Left cardiac atrium (tissue), 4 donors: ENCODE data around the gene IRF2. TPM values are rescaled to one million over a fixed set of nuclear protein-coding genes. Genes with fewer than 3 reads are reported as not detected.
"Not testable (repeated sequence)": the region's sequence is repeated elsewhere in the genome, so short reads cannot be mapped to it uniquely, and the experiment has no call there.

Experiments
- ATAC-seq, 2 donors: fragments of 200-7000 bp; cut with Tn5 transposase; one replicate each; pipeline ENCODE4 v1.9.1; 2020; ENCODE audit warnings: mild to moderate bottlenecking in 2 of 2, moderate library complexity in 2 of 2
- DNase-seq: peaks from one replicate; pipeline ENCODE4 v3.0.0-alpha.2; 2020
- intact Hi-C, 2 donors: fragments of 100-400 bp; cut with DNase I; formaldehyde crosslinking; loops; one replicate each; pipeline versions ENCODE4 v1.14.1 to v1.15.1; 2022 to 2023
- total RNA-seq, 2 donors: library from RNA; stranded (reverse); fragmentation: NEBNext Ultra II Directional; extraction: Animal tissue kit (Norgen Biotek cat#: 25700); gene quantifications; one replicate each; pipeline ENCODE4 v1.2.1, GENCODE V29; 2021
- donor health status: DM: no; HTN: yes; CAD: no.
- donor health status: DM: no; HTN: yes; CAD: no; lungs with severe emphysema.
- donor health status: DM: yes; HTN: yes; CAD: no.
- donor health status: Dilated cardiomyopathy.

IRF2 gene
- total RNA-seq, 2 donors from 2014 or later = 27.1 to 30.0 TPM

- intact Hi-C loops = loop anchor here (2.0 to 10.0 kb wide), 4 partner anchors 38 to 152 kb away; no protein-coding TSS in a partner anchor
- DNase-seq = no peak
- no peak for ATAC-seq
Observed at GRCh38 chr4:184384810-184385557, 89.4 kb downstream of the IRF2 start.

DNA sequence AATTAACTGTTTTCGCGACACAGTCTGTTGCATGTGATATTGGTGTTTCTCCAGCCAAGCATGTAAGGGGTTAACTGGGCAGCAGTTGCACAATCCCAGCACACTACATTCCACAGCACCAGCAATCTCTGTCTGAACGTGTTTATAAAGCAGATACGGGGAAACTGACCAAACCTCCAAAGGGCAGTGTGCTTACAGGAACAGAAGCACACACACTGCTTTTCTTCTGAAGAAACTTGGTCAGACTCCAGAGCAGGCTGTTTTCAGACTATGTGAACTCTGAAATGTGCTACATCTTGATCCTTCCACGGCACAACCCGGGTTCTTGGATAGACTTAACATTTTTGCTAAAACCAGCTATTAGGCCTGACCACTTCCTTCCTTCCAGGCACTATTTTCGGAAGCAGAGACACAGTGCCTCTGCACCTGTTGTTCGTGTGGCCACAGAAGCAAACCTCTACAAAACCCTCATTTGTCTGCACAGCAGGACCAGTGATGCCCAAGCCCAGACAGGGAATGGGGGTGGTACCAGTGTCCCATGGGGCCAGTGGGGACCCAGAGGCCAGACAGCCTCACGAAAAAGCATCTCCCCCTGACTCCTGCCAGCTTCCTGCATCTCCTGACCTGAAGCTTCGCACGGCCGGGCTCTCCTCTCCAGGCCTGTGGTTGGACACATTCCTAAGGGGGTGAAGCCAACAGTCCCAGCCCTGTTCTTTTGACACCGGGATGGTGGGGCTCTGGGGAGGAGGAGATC lies 90.1 kb downstream of the IRF2 start:
- peak; percentile 73 to 81 for ATAC-seq
- peak; percentile 61 for DNase-seq
- intact Hi-C loops = loop anchor here (2.0 to 10.0 kb wide), 3 partner anchors 89 to 153 kb away; no protein-coding TSS in a partner anchor

GRCh38 chr4:184383497-184384055 lies 90.8 kb downstream of the IRF2 start:
- no peak for DNase-seq
- intact Hi-C loops = loop anchor here (2.0 to 10.0 kb wide), 3 partner anchors 89 to 154 kb away; no protein-coding TSS in a partner anchor
- peak; percentile 21 to 84 for ATAC-seq

DNA sequence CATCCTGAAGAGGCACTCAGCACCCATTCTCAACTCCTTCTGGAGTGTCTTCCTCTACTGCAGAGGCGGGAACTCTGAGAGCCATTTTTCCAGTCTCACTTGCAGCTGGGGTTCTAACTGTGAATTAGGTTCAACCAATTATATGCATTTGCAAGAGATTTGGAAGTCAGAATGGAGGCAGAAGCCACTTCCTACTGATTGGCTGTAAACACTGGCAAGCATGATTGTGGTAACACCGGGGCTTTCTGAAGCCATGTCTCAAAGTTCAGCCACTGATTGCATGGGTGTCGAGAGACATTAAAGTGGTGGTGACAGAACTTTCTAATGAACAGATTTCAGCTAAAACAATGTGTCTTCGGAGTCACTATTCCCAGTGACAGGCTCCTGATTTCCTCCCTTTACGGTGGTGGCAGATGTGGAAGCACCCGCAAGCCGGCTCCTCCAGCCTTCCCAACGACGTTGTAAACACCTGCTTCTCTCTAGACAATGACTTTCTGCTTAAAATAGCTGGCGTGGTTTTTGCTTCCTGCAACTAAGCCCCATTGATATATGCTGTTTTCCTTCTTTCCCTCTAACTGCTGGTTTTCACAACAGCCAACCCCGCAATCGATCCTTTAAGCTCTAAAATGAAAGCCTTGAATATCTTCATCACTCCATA lies 92.0 kb downstream of the IRF2 start:
- intact Hi-C loops = loop anchor here (5.0 to 10.0 kb wide), 2 partner anchors 152 to 155 kb away; no protein-coding TSS in a partner anchor
- DNase-seq = no peak
- ATAC-seq = no peak

- no peak for ATAC-seq
- intact Hi-C loops = loop anchor here (5.0 to 10.0 kb wide), 2 partner anchors 154 to 157 kb away; no protein-coding TSS in a partner anchor
- DNase-seq = no peak
Observed at GRCh38 chr4:184380707-184381106, 93.6 kb downstream of the IRF2 start.

- intact Hi-C loops = loop anchor here (5.0 to 10.0 kb wide), 2 partner anchors 155 to 157 kb away; no protein-coding TSS in a partner anchor
Observed at GRCh38 chr4:184380214-184380613, 94.1 kb downstream of the IRF2 start.

GRCh38 chr4:184376923-184377322 lies 97.4 kb downstream of the IRF2 start:
- no peak for DNase-seq
- intact Hi-C loops = no loop called here
- ATAC-seq = no peak

More at GRCh38 chr4:184380214-184380613, 94.1 kb downstream of the IRF2 start:
- DNase-seq, ATAC-seq: not testable (repeated sequence)

- intact Hi-C loops = no loop called here
- ATAC-seq (no peak), DNase-seq (no peak)
Observed at GRCh38 chr4:184376126-184376838, 98.1 kb downstream of the IRF2 start.

DNA sequence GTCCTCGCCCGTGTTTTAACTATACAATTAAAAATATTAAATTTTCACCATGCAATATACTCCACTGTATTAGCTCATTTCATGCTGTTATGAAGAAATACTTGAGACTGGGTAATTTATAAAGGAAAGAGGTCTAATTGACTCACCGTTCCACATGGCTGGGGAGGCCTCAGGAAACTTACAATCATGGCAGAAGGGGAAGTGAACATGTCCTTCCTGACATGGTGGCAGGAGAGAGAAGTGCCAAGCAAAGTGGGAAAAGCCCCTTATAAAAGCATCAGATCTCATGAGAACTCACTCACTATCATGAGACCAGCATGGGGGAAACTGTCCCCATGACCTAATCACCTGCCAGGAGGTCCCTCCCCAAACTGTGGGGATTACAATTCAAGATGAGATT lies 98.7 kb downstream of the IRF2 start:
- DNase-seq, intact Hi-C loops, ATAC-seq: not testable (repeated sequence)

GRCh38 chr4:184375027-184375426 lies 99.3 kb downstream of the IRF2 start:
- intact Hi-C loops = no loop called here
- ATAC-seq = no peak
- no peak for DNase-seq

DNA sequence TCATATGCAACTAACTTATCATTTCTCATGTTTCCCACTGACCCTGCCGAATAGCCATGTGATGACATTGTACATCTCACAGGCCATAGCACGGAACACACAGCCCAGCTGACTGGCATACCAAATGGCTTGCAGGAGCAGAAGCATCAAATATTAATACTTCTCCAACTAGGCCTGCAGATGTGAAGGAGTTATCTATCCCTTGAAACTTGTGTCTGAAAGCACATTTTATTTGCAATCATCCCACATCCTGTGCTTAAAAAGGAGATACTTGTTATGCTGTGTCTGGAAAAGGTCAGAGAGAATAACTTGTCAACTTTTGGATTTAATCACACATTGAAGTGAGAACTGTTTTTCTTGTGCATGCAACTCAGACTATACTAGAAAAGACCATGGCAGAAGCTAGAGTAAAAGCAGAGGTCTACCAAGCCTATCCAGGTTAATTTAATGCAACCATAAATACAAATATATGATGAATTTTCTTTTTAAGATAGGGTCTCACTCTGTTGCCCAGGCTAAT lies 100.4 kb downstream of the IRF2 start:
- no peak for DNase-seq
- no peak for ATAC-seq
- intact Hi-C loops = no loop called here

DNA sequence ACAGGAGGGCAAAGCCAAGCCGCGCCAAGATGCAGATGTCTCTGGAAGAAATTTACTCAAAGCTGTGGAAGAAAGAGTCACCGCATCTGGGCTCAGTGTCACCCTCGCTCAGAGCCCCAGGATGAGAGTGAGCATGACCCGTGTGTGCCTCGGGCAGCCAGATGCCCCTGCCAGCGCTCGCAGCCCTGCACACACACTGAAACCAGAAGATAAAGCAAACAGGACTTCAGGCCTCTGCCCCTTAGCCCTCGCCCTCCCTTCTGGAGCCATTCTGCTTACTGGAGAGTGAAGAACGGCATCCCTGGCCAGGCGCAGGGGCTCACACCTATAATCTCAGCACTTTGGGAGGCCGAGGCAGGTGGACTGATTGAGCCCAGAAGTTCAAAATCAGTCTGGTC lies 103.0 kb downstream of the IRF2 start:
- no peak for ATAC-seq
- intact Hi-C loops = no loop called here
- DNase-seq = no peak

DNA sequence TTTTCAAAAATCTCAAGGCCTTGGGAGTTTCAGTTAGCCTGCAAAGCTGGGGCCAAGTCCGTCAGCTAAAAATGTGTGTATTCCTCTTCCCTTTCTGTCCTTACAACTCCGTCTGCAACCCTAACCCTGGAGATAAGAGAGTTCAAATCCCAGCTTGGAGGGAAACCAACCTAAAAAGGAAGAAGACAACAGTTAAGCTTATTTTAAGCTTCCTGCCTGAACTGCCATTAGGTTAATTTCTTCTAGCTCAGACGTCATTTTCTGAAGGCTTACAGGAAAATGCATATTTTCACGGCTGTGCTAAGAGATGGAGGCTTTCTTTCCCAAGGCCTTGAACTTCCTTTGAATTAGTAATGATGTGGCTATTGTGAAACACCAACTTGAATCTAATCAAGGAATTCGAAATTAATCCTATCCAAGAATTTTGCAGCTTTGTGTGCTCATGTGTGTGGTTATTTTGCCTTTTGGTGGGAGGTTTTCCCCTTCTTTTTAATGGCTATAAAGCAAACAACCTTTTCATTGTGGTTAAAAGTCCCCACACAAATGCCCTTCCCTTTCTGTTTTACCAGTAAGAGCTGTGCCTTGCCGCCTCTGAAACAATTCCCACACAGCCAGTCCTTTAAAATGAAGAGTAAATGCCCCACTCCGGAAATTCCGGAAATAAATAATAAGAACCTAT lies 103.5 kb downstream of the IRF2 start:
- intact Hi-C loops = no loop called here
- no peak for DNase-seq
- ATAC-seq = peak in 1 of 2 donors; percentile 50

- no peak for DNase-seq
- intact Hi-C loops = no loop called here
- no peak for ATAC-seq
Observed at GRCh38 chr4:184369871-184370270, 104.5 kb downstream of the IRF2 start.

GRCh38 chr4:184368731-184369130 lies 105.6 kb downstream of the IRF2 start:
- intact Hi-C loops = no loop called here
- ATAC-seq (no peak), DNase-seq (no peak)

- ATAC-seq (no peak), DNase-seq (no peak)
- intact Hi-C loops = no loop called here
Observed at GRCh38 chr4:184368290-184368689, 106.1 kb downstream of the IRF2 start.

GRCh38 chr4:184364100-184364921 lies 110.0 kb downstream of the IRF2 start:
- intact Hi-C loops = no loop called here
- ATAC-seq (no peak), DNase-seq (no peak)
